GM06990 (cell line): Measurements from ENCODE around the gene EIPR1.

Experiments
- DNase-seq: peaks from one replicate; pipeline ENCODE4 v3.0.0-alpha.2; 2011; ENCODE audit not compliant: insufficient read length; ENCODE audit errors: extremely low read depth
- H3K27me3 ChIP-seq: replicated peaks from 2 replicates; pipeline ENCODE4 v1.6.0; 2011; ENCODE audit warnings: low read length; ENCODE audit not compliant: control insufficient read depth, insufficient read depth
- H3K36me3 ChIP-seq: 2 replicates; pipeline ENCODE4 v1.5.1; 2011; ENCODE audit warnings: low read length; ENCODE audit not compliant: control insufficient read depth, insufficient read depth
- H3K4me3 ChIP-seq: replicated peaks from 2 replicates; pipeline ENCODE4 v1.5.1; 2011; ENCODE audit warnings: low read depth, mild to moderate bottlenecking, control low read depth, low read length
- TF ChIP-seq, protein P1 (sequence below): IDR thresholded peaks from 2 replicates; pipeline ENCODE4 v1.5.1; 2011; ENCODE audit warnings: low read length, control low read depth, mild to moderate bottlenecking, inconsistent platforms; ENCODE audit not compliant: insufficient read depth, poor library complexity, severe bottlenecking

EIPR1 gene

GRCh38 chr2:3208179-3208578 lies 169.4 kb downstream of the EIPR1 start:
- no peak overlapping the region for H3K4me3 ChIP-seq
- TF ChIP-seq, protein P1, sequence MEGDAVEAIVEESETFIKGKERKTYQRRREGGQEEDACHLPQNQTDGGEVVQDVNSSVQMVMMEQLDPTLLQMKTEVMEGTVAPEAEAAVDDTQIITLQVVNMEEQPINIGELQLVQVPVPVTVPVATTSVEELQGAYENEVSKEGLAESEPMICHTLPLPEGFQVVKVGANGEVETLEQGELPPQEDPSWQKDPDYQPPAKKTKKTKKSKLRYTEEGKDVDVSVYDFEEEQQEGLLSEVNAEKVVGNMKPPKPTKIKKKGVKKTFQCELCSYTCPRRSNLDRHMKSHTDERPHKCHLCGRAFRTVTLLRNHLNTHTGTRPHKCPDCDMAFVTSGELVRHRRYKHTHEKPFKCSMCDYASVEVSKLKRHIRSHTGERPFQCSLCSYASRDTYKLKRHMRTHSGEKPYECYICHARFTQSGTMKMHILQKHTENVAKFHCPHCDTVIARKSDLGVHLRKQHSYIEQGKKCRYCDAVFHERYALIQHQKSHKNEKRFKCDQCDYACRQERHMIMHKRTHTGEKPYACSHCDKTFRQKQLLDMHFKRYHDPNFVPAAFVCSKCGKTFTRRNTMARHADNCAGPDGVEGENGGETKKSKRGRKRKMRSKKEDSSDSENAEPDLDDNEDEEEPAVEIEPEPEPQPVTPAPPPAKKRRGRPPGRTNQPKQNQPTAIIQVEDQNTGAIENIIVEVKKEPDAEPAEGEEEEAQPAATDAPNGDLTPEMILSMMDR = no peak
- H3K27me3 ChIP-seq = no peaks in the 10 kb centered on the region
- H3K36me3 ChIP-seq = peaks cover 4% of the 10 kb centered on the region
- no peak for DNase-seq

DNA sequence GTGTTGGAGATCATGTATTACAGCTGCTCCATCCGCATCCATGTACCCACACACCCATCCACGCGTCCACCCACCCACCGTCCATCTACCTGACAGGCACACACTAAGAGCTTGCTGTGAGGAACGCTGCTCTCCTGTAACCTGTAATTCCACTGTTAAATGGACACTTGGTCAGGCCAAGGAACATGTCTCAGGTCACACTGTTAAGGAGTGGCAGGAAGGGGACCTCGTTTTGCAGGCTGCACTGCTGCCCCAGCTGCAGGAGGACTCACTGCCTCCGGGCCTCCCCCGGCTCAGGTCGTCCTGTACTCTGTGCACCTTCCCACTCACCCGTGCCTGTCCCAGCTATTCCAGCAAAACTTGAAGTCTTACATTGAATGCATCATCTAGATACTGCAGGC lies 170.5 kb downstream of the EIPR1 start:
- no peaks in the 10 kb centered on the region for H3K27me3 ChIP-seq
- DNase-seq = no peak
- H3K4me3 ChIP-seq = no peak overlapping the region
- TF ChIP-seq, protein P1 = no peak
- H3K36me3 ChIP-seq = peaks cover 5% of the 10 kb centered on the region

DNA sequence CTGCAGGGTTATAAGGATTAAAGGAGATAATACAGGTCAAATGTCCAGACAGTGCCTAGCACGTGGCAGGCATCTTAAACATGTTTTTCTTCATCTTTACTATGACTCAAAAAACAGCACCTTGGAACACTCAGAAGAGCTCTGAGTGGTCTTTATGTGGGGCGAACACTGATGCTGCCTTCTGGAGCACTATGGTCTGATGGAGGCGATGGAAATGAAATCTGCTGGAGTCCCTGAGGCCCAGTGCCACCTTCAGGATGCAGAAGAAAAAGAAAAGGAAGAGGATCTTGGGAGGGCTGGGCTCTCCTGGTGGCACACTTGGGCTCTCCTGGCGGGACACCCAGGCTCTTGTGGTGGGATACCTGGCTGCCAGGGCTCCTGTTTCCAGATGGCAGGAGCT lies 171.8 kb downstream of the EIPR1 start:
- Histone ChIP-seq H3K36me3 (peaks cover 5% of the 10 kb centered on the region), H3K27me3 (no peaks in the 10 kb centered on the region), H3K4me3 (no peak overlapping the region)
- no peak for DNase-seq
- TF ChIP-seq, protein P1 = no peak

DNA sequence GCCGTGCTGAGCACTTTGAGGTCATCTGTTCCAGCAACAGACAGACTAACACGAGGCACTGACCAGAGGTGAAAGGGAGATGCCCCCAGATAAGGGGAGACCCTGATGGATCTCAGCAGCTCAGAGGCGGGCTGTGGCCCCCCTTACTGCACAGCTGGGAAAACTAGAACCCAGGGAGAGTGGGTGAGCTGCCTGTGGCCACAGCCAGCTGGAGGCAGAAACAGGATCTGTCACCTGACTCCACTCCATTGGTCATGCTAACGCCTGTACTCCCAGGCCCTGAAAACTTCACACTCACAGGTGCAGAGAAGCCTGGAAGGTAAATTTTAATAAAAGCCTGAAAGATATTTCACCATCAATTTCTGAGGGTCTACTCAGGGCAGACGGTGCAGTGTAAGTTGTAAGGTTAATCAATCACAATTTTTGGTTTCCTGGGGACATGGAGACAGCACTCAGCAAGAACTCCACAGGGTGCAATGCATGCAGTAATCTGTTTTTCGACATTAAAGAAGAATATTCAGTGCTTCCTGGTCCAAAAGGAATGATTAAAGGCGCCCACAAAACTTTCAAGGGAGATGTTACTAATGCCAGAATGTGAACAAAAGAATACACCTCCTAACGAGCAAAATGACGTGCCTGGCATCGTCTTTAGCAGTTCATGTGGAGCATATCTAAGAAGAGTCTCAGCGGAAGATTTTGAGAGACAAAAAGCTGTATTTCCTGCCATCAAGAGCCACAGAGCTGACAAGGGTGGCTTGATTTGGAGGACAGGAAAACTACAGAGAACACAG lies 173.4 kb downstream of the EIPR1 start:
- peaks cover 5% of the 10 kb centered on the region for H3K36me3 ChIP-seq
- TF ChIP-seq, protein P1 = no peak
- no peak overlapping the region for H3K4me3 ChIP-seq
- H3K27me3 ChIP-seq = no peaks in the 10 kb centered on the region
- DNase-seq = no peak

DNA sequence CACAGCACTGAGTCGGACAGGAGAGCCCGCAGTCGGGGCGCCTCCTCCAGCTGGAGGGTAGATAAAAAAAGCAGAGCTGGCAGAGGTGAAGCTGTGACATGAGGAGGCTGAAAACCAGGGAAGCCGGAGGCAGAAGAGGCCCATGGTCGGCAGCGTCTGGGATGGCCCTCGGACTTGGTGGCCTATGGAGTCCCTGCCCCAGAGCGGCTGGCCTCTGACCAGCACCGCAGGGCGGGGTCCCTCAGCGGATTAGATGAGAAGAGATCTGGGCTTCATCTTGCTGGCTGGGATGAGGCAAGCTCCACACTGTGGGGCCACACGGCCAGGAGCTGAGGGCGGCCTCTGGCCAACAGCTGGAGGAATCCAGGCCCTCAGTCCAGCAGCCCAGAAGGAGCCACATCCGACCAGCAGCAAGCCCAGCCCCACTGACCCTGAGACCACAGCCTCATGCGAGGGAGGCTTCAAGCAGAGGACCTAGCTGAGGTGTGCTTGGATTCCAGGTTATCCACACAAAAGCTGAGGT lies 174.1 kb downstream of the EIPR1 start:
- H3K36me3 ChIP-seq = peaks cover 5% of the 10 kb centered on the region
- TF ChIP-seq, protein P1 = no peak
- DNase-seq = no peak

More for the DNA sequence above, 174.1 kb downstream of the EIPR1 start:
- H3K27me3 ChIP-seq = no peaks in the 10 kb centered on the region
- no peak overlapping the region for H3K4me3 ChIP-seq
